HCT116 (cell line): Measurements from ENCODE around the gene SUDS3. TPM values are rescaled to one million over a fixed set of nuclear protein-coding genes. Genes with fewer than 3 reads are reported as not detected.

ENCODE experiments used
- ATAC-seq: fragments of 200-7000 bp; cut with Tn5 transposase; 2 replicates; pipeline ENCODE4 v1.9.1; 2020; ENCODE audit warnings: mild to moderate bottlenecking, moderate library complexity
- BruUV-seq: library from RNA; stranded (reverse); fragments of 400-500 nt; replicated peaks from 2 replicates; lab custom pipeline; 2021; lab: Mats Ljungman, UMichigan
- CTCF ChIA-PET: fragments of 300-600 bp; sonication (Branson Sonifier 250); formaldehyde crosslinking; loops from one replicate; lab custom pipeline; 2021; ENCODE audit warnings: antibody characterized with exemption; lab: Charles Lee
- POLR2A ChIA-PET: fragments of 300-600, 350-600 bp; sonication (Branson Sonifier 250); formaldehyde crosslinking; loops from one replicate; lab custom pipeline; 2021; ENCODE audit warnings: antibody characterized with exemption; lab: Charles Lee
- RAD21 ChIA-PET, 2 experiments: fragments of 300-600 bp; sonication (Branson Sonifier 250); formaldehyde crosslinking; loops; one replicate each; lab custom pipeline; 2023; ENCODE audit warnings: low total read pairs in 2 of 2; ENCODE audit not compliant: uncharacterized antibody in 2 of 2, unreplicated experiment in 2 of 2, low non-redundant PET in 1 of 2; lab: Charles Lee
- DNase-seq: peaks from one replicate; pipeline ENCODE4 v3.0.0-alpha.2; 2010; ENCODE audit warnings: low read depth, low spot score
- H2AFZ ChIP-seq: fragments of 200-600 bp; shearing (Covaris generic), sonication (generic); 2 replicates; pipeline ENCODE4 v1.6.1; 2017; ENCODE audit warnings: low read depth, mixed run types, mixed read lengths, antibody characterized with exemption, low read length; ENCODE audit not compliant: poor library complexity, severe bottlenecking
- H3K27ac ChIP-seq: 2 replicates; pipeline ENCODE4 v1.5.1; 2012; ENCODE audit warnings: low read depth, low read length
- H3K27me3 ChIP-seq: fragments of 200-600 bp; sonication (generic); 2 replicates; pipeline ENCODE4 v1.6.1; 2016; ENCODE audit warnings: mixed run types, low read length, mixed read lengths; ENCODE audit not compliant: insufficient read depth
- H3K36me3 ChIP-seq, 2 experiments: fragments of 200-500 bp in 1 of 2; fragments of 200-600 bp in 1 of 2; sonication (Bioruptor generic) in 1 of 2; sonication (generic) in 1 of 2; 2 replicates each; pipeline versions ENCODE4 v1.5.1 to v1.6.1; 2014 to 2016; ENCODE audit warnings: low read length in 2 of 2, inconsistent platforms in 1 of 2, mixed read lengths in 1 of 2, mixed run types in 1 of 2; ENCODE audit not compliant: insufficient read depth in 2 of 2, control insufficient read depth in 1 of 2
- H3K4me1 ChIP-seq, 2 experiments: fragments of 200-600 bp in 1 of 2; sonication (generic) in 1 of 2; 2 replicates each; pipeline versions ENCODE4 v1.5.1 to v1.6.1; 2012 to 2017; ENCODE audit warnings: low read length in 2 of 2, inconsistent platforms in 1 of 2, mild to moderate bottlenecking in 1 of 2, mixed read lengths in 1 of 2, mixed run types in 1 of 2, moderate library complexity in 1 of 2; ENCODE audit not compliant: insufficient read depth in 2 of 2, control insufficient read depth in 1 of 2
- H3K4me2 ChIP-seq: fragments of 200-600 bp; sonication (generic); 2 replicates; pipeline ENCODE4 v1.6.1; 2017; ENCODE audit warnings: mixed run types, low read length, mixed read lengths
- H3K4me3 ChIP-seq, 2 experiments: fragments of 200-600 bp in 1 of 2; sonication (generic) in 1 of 2; replicated peaks in 1 of 2; 2 replicates each; pipeline ENCODE4 v1.5.1; 2011 to 2016; ENCODE audit warnings: low read length in 2 of 2, control low read depth in 1 of 2, low read depth in 1 of 2, mild to moderate bottlenecking in 1 of 2, mixed read lengths in 1 of 2, mixed run types in 1 of 2
- H3K79me2 ChIP-seq: fragments of 200-600 bp; sonication (generic); 2 replicates; pipeline ENCODE4 v1.6.1; 2017; ENCODE audit warnings: mild to moderate bottlenecking, mixed run types, low read length, moderate library complexity, mixed read lengths; ENCODE audit not compliant: insufficient read depth
- H3K9ac ChIP-seq: fragments of 200-600 bp; sonication (generic); 2 replicates; pipeline ENCODE4 v1.6.1; 2016; ENCODE audit warnings: low read length, mixed read lengths
- H3K9me2 ChIP-seq: fragments of 200-600 bp; sonication (generic), shearing (Covaris generic); 2 replicates; pipeline ENCODE4 v1.6.1; 2017; ENCODE audit warnings: mixed run types, mild to moderate bottlenecking, moderate library complexity; ENCODE audit not compliant: insufficient read depth
- H3K9me3 ChIP-seq, 2 experiments: fragments of 200-500 bp in 1 of 2; fragments of 200-600 bp in 1 of 2; sonication (Bioruptor generic) in 1 of 2; sonication (generic) in 1 of 2; 2 replicates each; pipeline ENCODE4 v1.6.1; 2014 to 2017; ENCODE audit warnings: low read length in 2 of 2, mixed read lengths in 2 of 2, inconsistent platforms in 1 of 2, low read depth in 1 of 2, mild to moderate bottlenecking in 1 of 2, mixed run types in 1 of 2, moderate library complexity in 1 of 2; ENCODE audit not compliant: control insufficient read depth in 1 of 2, insufficient read depth in 1 of 2
- H4K20me1 ChIP-seq: fragments of 200-600 bp; sonication (generic), shearing (Covaris generic); 2 replicates; pipeline ENCODE4 v1.6.1; 2017; ENCODE audit warnings: mixed run types, mild to moderate bottlenecking, moderate library complexity; ENCODE audit not compliant: insufficient read depth
- CEBPB ChIP-seq: IDR thresholded peaks from 2 replicates; pipeline ENCODE4 v1.6.1; 2012; ENCODE audit warnings: low read depth
- ELF1 ChIP-seq: IDR thresholded peaks from 2 replicates; pipeline ENCODE4 v1.6.1; 2012; ENCODE audit warnings: low read depth, borderline replicate concordance
- EZH2 ChIP-seq: fragments of 200-600 bp; sonication (generic); IDR thresholded peaks from 2 replicates; pipeline ENCODE4 v1.6.1; 2017; ENCODE audit warnings: antibody characterized with exemption, mixed run types
- EZH2phosphoT487 ChIP-seq: fragments of 200-600 bp; IDR thresholded peaks from 2 replicates; pipeline ENCODE4 v1.6.1; 2018; ENCODE audit warnings: antibody characterized with exemption, borderline replicate concordance
- JUND ChIP-seq: IDR thresholded peaks from 2 replicates; pipeline ENCODE4 v1.6.1; 2012
- POLR2A ChIP-seq: IDR thresholded peaks from 2 replicates; pipeline ENCODE4 v1.7.0; 2011; ENCODE audit warnings: borderline replicate concordance; ENCODE audit not compliant: insufficient read depth, insufficient read length; ENCODE audit errors: extremely low read depth
- POLR2AphosphoS5 ChIP-seq: IDR thresholded peaks from 2 replicates; pipeline ENCODE4 v1.6.1; 2011; ENCODE audit warnings: mild to moderate bottlenecking, low read depth, low read length, moderate library complexity
- RAD21 ChIP-seq: IDR thresholded peaks from 2 replicates; pipeline ENCODE4 v1.6.1; 2012; ENCODE audit warnings: low read depth, mild to moderate bottlenecking
- SIN3A ChIP-seq: IDR thresholded peaks from 2 replicates; pipeline ENCODE4 v1.6.1; 2012; ENCODE audit warnings: low read depth
- SP1 ChIP-seq: IDR thresholded peaks from 2 replicates; pipeline ENCODE4 v1.6.1; 2012; ENCODE audit warnings: low read depth
- TCF7L2 ChIP-seq: IDR thresholded peaks from 2 replicates; pipeline ENCODE4 v1.7.0; 2011; ENCODE audit warnings: borderline replicate concordance, inconsistent platforms; ENCODE audit not compliant: insufficient read depth, insufficient read length; ENCODE audit errors: extremely low read depth
- YY1 ChIP-seq: IDR thresholded peaks from 2 replicates; pipeline ENCODE4 v1.6.1; 2011; ENCODE audit warnings: low read length, low read depth, moderate library complexity, mild to moderate bottlenecking; ENCODE audit not compliant: insufficient replicate concordance; ENCODE audit errors: extremely low read depth
- ZFX ChIP-seq: fragments of 450-650 bp; IDR thresholded peaks from 2 replicates; pipeline ENCODE4 v1.6.1; 2017
- ZNF274 ChIP-seq: fragments of 200-500 bp; sonication (Bioruptor generic); IDR thresholded peaks from 2 replicates; pipeline ENCODE4 v1.6.1; 2014; ENCODE audit warnings: mild to moderate bottlenecking, low read depth, low read length, inconsistent platforms
- intact Hi-C: fragments of 100-400 bp; cut with micrococcal nuclease; formaldehyde crosslinking; loops from 2 replicates; pipeline ENCODE4 v1.10.0; 2022
- total RNA-seq: library from RNA; stranded (reverse); gene quantifications from one replicate; pipeline ENCODE4 v1.2.1, GENCODE V29; 2021; ENCODE audit not compliant: unreplicated experiment
- TF ChIP-seq, protein P1 (sequence below): IDR thresholded peaks from 2 replicates; pipeline ENCODE4 v1.6.1; 2012
- TF ChIP-seq, protein P2 (sequence below): IDR thresholded peaks from 2 replicates; pipeline ENCODE4 v1.6.1; 2012; ENCODE audit warnings: low read depth
- TF ChIP-seq, protein P3 (sequence below): IDR thresholded peaks from 2 replicates; pipeline ENCODE4 v1.6.1; 2012

Gene SUDS3
- total RNA-seq, 1 experiment from 2014 or later: 32.3 TPM

DNA sequence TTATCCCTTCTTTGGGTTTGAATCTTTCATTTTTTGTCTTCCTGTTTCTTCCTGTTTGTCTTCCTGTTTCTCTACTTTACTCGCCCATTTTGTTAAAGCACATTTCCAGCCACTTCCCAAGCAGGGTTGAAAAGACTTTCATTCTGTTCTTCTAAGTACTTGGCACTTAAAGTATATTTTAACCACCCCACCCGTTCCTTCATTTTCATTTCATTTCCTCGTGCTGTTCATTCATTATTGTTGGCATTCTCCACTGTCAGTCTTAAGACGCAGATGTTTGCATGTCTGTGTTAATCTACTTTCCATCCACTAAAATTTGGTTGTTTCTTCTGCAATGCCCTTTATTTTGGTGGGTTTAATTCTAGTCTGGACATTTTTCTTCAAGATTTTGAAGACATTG, 49.0 kb downstream of the SUDS3 start:
- ChIA-PET POLR2A (no interaction called here), CTCF (no interaction called here), RAD21 (no interaction called here)
- intact Hi-C loops: no loop called here
- Histone ChIP-seq H4K20me1 (no peaks in the 10 kb centered on the region), H3K79me2 (no peaks in the 10 kb centered on the region), H2AFZ (no peak overlapping the region), H3K27ac (no peak overlapping the region), H3K9me2 (no peaks in the 10 kb centered on the region), H3K4me1 (peaks cover 5 to 9% of the 10 kb centered on the region in 2 experiments; a peak in 3 of 4 replicates), H3K4me3 (no peak overlapping the region), H3K4me2 (no peak overlapping the region), H3K9ac (no peak overlapping the region), H3K36me3 (no peaks in the 10 kb centered on the region), H3K9me3 (no peaks in the 10 kb centered on the region), H3K27me3 (no peaks in the 10 kb centered on the region)
- DNase-seq (no peak), ATAC-seq (no peak)
- no TSS peak for BruUV-seq
- TF ChIP-seq, protein P1, sequence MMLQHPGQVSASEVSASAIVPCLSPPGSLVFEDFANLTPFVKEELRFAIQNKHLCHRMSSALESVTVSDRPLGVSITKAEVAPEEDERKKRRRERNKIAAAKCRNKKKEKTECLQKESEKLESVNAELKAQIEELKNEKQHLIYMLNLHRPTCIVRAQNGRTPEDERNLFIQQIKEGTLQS: no peak
- no peak for TF ChIP-seq CEBPB
- TF ChIP-seq TCF7L2: no peak
- TF ChIP-seq ZNF274: no peak
- no peak for TF ChIP-seq EZH2
- no peak for TF ChIP-seq SP1
- no peak for TF ChIP-seq YY1
- no peak for TF ChIP-seq RAD21
- no peak for TF ChIP-seq JUND

DNA sequence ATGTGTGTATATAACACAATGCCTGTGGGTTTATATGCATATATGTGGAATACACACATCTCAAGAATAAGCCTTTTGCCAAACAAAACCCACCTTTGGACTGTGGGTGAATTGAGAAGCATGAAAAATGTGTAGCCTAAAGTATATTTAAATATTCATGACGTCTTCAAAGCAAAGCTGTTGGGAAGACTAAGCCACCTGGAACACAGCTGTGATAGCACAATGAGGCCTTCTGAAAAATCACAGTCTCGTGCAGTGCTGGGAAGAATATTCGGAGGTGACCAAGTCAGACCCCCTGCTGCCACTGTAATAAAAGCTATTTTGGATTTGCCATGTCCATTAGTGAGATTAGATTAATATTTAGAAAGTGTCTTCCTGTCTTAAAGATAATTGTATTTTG, 51.5 kb downstream of the SUDS3 start:
- Histone ChIP-seq H4K20me1 (no peaks in the 10 kb centered on the region), H3K4me2 (no peak overlapping the region), H3K27ac (no peak overlapping the region), H3K4me3 (no peak overlapping the region), H3K9me2 (no peaks in the 10 kb centered on the region), H2AFZ (no peak overlapping the region), H3K9me3 (no peaks in the 10 kb centered on the region), H3K9ac (no peak overlapping the region), H3K4me1 (peaks cover 3 to 5% of the 10 kb centered on the region in 2 experiments; a peak in 3 of 4 replicates), H3K36me3 (no peaks in the 10 kb centered on the region), H3K27me3 (no peaks in the 10 kb centered on the region), H3K79me2 (no peaks in the 10 kb centered on the region)
- ChIA-PET RAD21 (no interaction called here), CTCF (no interaction called here), POLR2A (no interaction called here)
- intact Hi-C loops: no loop called here
- ATAC-seq (no peak), DNase-seq (no peak)
- TF ChIP-seq, protein P2, sequence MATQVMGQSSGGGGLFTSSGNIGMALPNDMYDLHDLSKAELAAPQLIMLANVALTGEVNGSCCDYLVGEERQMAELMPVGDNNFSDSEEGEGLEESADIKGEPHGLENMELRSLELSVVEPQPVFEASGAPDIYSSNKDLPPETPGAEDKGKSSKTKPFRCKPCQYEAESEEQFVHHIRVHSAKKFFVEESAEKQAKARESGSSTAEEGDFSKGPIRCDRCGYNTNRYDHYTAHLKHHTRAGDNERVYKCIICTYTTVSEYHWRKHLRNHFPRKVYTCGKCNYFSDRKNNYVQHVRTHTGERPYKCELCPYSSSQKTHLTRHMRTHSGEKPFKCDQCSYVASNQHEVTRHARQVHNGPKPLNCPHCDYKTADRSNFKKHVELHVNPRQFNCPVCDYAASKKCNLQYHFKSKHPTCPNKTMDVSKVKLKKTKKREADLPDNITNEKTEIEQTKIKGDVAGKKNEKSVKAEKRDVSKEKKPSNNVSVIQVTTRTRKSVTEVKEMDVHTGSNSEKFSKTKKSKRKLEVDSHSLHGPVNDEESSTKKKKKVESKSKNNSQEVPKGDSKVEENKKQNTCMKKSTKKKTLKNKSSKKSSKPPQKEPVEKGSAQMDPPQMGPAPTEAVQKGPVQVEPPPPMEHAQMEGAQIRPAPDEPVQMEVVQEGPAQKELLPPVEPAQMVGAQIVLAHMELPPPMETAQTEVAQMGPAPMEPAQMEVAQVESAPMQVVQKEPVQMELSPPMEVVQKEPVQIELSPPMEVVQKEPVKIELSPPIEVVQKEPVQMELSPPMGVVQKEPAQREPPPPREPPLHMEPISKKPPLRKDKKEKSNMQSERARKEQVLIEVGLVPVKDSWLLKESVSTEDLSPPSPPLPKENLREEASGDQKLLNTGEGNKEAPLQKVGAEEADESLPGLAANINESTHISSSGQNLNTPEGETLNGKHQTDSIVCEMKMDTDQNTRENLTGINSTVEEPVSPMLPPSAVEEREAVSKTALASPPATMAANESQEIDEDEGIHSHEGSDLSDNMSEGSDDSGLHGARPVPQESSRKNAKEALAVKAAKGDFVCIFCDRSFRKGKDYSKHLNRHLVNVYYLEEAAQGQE: no peak
- no peak for TF ChIP-seq POLR2A
- TF ChIP-seq SIN3A: no peak
- TF ChIP-seq JUND: no peak
- TF ChIP-seq, protein P3, sequence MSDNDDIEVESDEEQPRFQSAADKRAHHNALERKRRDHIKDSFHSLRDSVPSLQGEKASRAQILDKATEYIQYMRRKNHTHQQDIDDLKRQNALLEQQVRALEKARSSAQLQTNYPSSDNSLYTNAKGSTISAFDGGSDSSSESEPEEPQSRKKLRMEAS: no peak
- TF ChIP-seq EZH2: no peak
- TF ChIP-seq ELF1: no peak
- no peak for TF ChIP-seq POLR2AphosphoS5
- no peak for TF ChIP-seq RAD21
- TF ChIP-seq ZFX: no peak
- no peak for TF ChIP-seq EZH2phosphoT487
- no TSS peak for BruUV-seq
